GM23338 (cell line): ENCODE results near the gene HLA-B. TPM values are rescaled to one million over a fixed set of nuclear protein-coding genes. Genes with fewer than 3 reads are reported as not detected.
"Not testable (repeated sequence)": the region's sequence is repeated elsewhere in the genome, so short reads cannot be mapped to it uniquely, and the experiment has no call there.

Experiments
- ATAC-seq: fragments of 200-7000 bp; cut with Tn5 transposase; 3 replicates; pipeline ENCODE4 v1.9.1; 2020
- DNase-seq: peaks from one replicate; pipeline ENCODE4 v3.0.0-alpha.2; 2015; ENCODE audit warnings: low spot score
- H2AFZ ChIP-seq: fragments of 200-600 bp; sonication (generic); 2 replicates; pipeline ENCODE4 v1.8.0; 2016; ENCODE audit warnings: antibody characterized with exemption, mild to moderate bottlenecking, moderate library complexity
- H3F3A ChIP-seq: fragments of 200-600 bp; sonication (generic); replicated peaks from 2 replicates; pipeline ENCODE4 v1.8.0; 2017; ENCODE audit warnings: antibody characterized with exemption, mixed run types, low read depth
- H3K27ac ChIP-seq: fragments of 200-600 bp; sonication (generic); 2 replicates; pipeline ENCODE4 v1.6.1; 2016; ENCODE audit warnings: low read depth
- H3K27me3 ChIP-seq: fragments of 200-600 bp; sonication (generic); 2 replicates; pipeline ENCODE4 v1.8.0; 2016; ENCODE audit warnings: mild to moderate bottlenecking, mixed run types, moderate library complexity; ENCODE audit not compliant: insufficient read depth
- H3K36me3 ChIP-seq: fragments of 200-600 bp; sonication (generic); 2 replicates; pipeline ENCODE4 v1.8.0; 2016; ENCODE audit warnings: mild to moderate bottlenecking; ENCODE audit not compliant: insufficient read depth
- H3K4me1 ChIP-seq: fragments of 200-600 bp; sonication (generic); 2 replicates; pipeline ENCODE4 v1.8.0; 2016; ENCODE audit warnings: mild to moderate bottlenecking, moderate library complexity; ENCODE audit not compliant: insufficient read depth
- H3K4me2 ChIP-seq: fragments of 200-600 bp; sonication (generic); 2 replicates; pipeline ENCODE4 v1.7.1; 2017; ENCODE audit warnings: mixed run types
- H3K4me3 ChIP-seq: fragments of 200-600 bp; sonication (generic); 2 replicates; pipeline ENCODE4 v1.6.1; 2016; ENCODE audit warnings: mixed run types
- H3K79me2 ChIP-seq: fragments of 200-600 bp; sonication (generic); replicated peaks from 2 replicates; pipeline ENCODE4 v1.8.0; 2017; ENCODE audit warnings: mild to moderate bottlenecking; ENCODE audit not compliant: insufficient read depth
- H3K9me2 ChIP-seq: fragments of 200-600 bp; sonication (generic); 2 replicates; pipeline ENCODE4 v1.8.0; 2017; ENCODE audit not compliant: insufficient read depth
- H4K20me1 ChIP-seq: fragments of 200-600 bp; sonication (generic); replicated peaks from 2 replicates; pipeline ENCODE4 v1.8.0; 2017; ENCODE audit warnings: mild to moderate bottlenecking; ENCODE audit not compliant: insufficient read depth
- H3K27ac Mint-ChIP-seq: 2 replicates; pipeline ENCODE4 v1.8.0; 2020; ENCODE audit warnings: inconsistent platforms, mild to moderate bottlenecking, moderate library complexity, mixed read lengths
- H3K27me3 Mint-ChIP-seq: 3 replicates; pipeline ENCODE4 v1.8.0; 2022; ENCODE audit warnings: low read depth, mild to moderate bottlenecking, moderate library complexity, mixed read lengths, inconsistent platforms; ENCODE audit not compliant: insufficient read depth, poor library complexity
- H3K36me3 Mint-ChIP-seq: 3 replicates; pipeline ENCODE4 v1.8.0; 2021; ENCODE audit warnings: low read depth, mild to moderate bottlenecking, inconsistent platforms, moderate library complexity, mixed read lengths
- H3K4me1 Mint-ChIP-seq: 3 replicates; pipeline ENCODE4 v1.8.0; 2020; ENCODE audit warnings: mild to moderate bottlenecking, inconsistent platforms, mixed read lengths
- H3K4me3 Mint-ChIP-seq: 3 replicates; pipeline ENCODE4 v1.8.0; 2021; ENCODE audit warnings: moderate library complexity, mild to moderate bottlenecking, inconsistent platforms, mixed read lengths
- H3K9me3 Mint-ChIP-seq: 3 replicates; pipeline ENCODE4 v1.8.0; 2020; ENCODE audit warnings: moderate library complexity, mild to moderate bottlenecking, inconsistent platforms, mixed read lengths
- JUNB ChIP-seq: IDR thresholded peaks from one replicate; pipeline ENCODE4 v1.6.1; 2016; ENCODE audit warnings: antibody characterized with exemption; ENCODE audit not compliant: unreplicated experiment
- NANOG ChIP-seq: IDR thresholded peaks from 2 replicates; pipeline ENCODE4 v1.6.1; 2016; ENCODE audit warnings: antibody characterized with exemption, borderline replicate concordance
- POLR2AphosphoS5 ChIP-seq: IDR thresholded peaks from 2 replicates; pipeline ENCODE4 v1.6.1; 2016; ENCODE audit warnings: antibody characterized with exemption, low read depth
- STAT1 ChIP-seq: IDR thresholded peaks from one replicate; pipeline ENCODE4 v1.6.1; 2016; ENCODE audit warnings: antibody characterized with exemption; ENCODE audit not compliant: unreplicated experiment
- ZNF331 ChIP-seq: fragments of 250-450 bp; sonication (Bioruptor Pico); IDR thresholded peaks from 2 replicates; pipeline ENCODE4 v1.5.0; 2020; ENCODE audit warnings: low read depth, mild to moderate bottlenecking, moderate library complexity
- polyA plus RNA-seq: library from polyadenylated mRNA; unstranded; fragments of >200 nt; fragmentation: Nextera tagmentation; extraction: Ambion mirVana; gene quantifications from 2 replicates; pipeline ENCODE4 v1.2.1, GENCODE V29; 2016
- total RNA-seq: library from RNA; depleted of rRNA; stranded (reverse); fragments of >200 nt; shearing (Covaris generic); gene quantifications from 2 replicates; pipeline ENCODE4 v1.2.3, GENCODE V29; 2014
- TF ChIP-seq, protein P1 (sequence below): fragments of 250-450 bp; sonication (Bioruptor Pico); IDR thresholded peaks from 2 replicates; pipeline ENCODE4 v1.5.0; 2020; ENCODE audit warnings: mild to moderate bottlenecking, moderate library complexity
- TF ChIP-seq, protein P2 (sequence below): IDR thresholded peaks from 2 replicates; pipeline ENCODE4 v1.6.1; 2016; ENCODE audit warnings: antibody characterized with exemption

HLA-B gene
- total and polyA plus RNA-seq, 2 experiments from 2014 or later, result 44.3 to 86.0 TPM

DNA sequence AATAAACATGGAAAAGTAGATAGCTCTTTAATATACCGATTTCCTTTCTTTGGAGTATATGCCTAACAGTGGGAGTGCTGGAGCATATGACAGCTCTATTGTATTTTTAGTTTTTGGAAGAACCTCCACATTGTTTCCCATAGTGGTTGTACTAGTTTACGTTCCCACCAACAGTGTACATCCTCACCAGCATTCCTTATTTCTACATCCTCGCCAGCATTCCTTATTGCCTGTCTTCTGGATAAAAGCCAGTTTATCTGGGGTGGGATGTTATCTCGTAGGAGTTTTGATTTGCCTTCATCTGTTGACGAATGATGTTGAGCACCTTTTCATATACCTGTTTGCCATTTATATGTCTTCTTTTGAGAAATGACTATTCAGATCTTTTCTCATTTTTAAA, 49.0 kb upstream of the HLA-B start (continued):
- TF ChIP-seq, protein P1, sequence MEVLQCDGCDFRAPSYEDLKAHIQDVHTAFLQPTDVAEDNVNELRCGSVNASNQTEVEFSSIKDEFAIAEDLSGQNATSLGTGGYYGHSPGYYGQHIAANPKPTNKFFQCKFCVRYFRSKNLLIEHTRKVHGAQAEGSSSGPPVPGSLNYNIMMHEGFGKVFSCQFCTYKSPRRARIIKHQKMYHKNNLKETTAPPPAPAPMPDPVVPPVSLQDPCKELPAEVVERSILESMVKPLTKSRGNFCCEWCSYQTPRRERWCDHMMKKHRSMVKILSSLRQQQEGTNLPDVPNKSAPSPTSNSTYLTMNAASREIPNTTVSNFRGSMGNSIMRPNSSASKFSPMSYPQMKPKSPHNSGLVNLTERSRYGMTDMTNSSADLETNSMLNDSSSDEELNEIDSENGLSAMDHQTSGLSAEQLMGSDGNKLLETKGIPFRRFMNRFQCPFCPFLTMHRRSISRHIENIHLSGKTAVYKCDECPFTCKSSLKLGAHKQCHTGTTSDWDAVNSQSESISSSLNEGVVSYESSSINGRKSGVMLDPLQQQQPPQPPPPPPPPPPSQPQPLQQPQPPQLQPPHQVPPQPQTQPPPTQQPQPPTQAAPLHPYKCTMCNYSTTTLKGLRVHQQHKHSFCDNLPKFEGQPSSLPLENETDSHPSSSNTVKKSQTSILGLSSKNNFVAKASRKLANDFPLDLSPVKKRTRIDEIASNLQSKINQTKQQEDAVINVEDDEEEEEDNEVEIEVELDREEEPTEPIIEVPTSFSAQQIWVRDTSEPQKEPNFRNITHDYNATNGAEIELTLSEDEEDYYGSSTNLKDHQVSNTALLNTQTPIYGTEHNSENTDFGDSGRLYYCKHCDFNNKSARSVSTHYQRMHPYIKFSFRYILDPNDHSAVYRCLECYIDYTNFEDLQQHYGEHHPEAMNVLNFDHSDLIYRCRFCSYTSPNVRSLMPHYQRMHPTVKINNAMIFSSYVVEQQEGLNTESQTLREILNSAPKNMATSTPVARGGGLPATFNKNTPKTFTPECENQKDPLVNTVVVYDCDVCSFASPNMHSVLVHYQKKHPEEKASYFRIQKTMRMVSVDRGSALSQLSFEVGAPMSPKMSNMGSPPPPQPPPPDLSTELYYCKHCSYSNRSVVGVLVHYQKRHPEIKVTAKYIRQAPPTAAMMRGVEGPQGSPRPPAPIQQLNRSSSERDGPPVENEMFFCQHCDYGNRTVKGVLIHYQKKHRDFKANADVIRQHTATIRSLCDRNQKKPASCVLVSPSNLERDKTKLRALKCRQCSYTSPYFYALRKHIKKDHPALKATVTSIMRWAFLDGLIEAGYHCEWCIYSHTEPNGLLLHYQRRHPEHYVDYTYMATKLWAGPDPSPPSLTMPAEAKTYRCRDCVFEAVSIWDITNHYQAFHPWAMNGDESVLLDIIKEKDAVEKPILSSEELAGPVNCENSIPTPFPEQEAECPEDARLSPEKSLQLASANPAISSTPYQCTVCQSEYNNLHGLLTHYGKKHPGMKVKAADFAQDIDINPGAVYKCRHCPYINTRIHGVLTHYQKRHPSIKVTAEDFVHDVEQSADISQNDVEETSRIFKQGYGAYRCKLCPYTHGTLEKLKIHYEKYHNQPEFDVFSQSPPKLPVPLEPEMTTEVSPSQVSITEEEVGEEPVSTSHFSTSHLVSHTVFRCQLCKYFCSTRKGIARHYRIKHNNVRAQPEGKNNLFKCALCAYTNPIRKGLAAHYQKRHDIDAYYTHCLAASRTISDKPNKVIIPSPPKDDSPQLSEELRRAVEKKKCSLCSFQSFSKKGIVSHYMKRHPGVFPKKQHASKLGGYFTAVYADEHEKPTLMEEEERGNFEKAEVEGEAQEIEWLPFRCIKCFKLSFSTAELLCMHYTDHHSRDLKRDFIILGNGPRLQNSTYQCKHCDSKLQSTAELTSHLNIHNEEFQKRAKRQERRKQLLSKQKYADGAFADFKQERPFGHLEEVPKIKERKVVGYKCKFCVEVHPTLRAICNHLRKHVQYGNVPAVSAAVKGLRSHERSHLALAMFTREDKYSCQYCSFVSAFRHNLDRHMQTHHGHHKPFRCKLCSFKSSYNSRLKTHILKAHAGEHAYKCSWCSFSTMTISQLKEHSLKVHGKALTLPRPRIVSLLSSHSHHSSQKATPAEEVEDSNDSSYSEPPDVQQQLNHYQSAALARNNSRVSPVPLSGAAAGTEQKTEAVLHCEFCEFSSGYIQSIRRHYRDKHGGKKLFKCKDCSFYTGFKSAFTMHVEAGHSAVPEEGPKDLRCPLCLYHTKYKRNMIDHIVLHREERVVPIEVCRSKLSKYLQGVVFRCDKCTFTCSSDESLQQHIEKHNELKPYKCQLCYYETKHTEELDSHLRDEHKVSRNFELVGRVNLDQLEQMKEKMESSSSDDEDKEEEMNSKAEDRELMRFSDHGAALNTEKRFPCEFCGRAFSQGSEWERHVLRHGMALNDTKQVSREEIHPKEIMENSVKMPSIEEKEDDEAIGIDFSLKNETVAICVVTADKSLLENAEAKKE (CRISPR knock-in tag), result no peak
- TF ChIP-seq JUNB (no peak), NANOG (no peak), POLR2AphosphoS5 (no peak), ZNF331 (CRISPR knock-in tag) (no peak), STAT1 (no peak)
- TF ChIP-seq, protein P2, sequence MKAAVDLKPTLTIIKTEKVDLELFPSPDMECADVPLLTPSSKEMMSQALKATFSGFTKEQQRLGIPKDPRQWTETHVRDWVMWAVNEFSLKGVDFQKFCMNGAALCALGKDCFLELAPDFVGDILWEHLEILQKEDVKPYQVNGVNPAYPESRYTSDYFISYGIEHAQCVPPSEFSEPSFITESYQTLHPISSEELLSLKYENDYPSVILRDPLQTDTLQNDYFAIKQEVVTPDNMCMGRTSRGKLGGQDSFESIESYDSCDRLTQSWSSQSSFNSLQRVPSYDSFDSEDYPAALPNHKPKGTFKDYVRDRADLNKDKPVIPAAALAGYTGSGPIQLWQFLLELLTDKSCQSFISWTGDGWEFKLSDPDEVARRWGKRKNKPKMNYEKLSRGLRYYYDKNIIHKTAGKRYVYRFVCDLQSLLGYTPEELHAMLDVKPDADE, result no peak

DNA sequence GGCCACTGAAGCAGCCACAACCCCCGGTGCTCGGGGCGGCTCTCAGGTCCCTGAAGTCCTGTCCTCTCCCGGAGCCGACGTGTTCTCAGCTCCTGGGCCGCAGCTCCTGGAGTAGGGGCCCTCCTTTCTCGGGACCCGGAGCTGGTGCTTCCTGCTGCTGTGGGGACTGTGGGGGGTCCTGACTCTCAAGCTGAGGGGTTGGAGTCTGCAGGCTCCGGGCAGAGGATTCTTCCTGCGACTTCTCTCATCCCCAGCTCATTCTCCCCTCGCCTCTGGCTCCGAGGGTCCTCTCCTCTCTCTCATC, 47.0 kb upstream of the HLA-B start:
- not testable (repeated sequence) for H3K27ac ChIP-seq, H2AFZ ChIP-seq, H3K9me3 Mint-ChIP-seq, H3K9me2 ChIP-seq, H3K36me3 Mint-ChIP-seq, DNase-seq, H3F3A ChIP-seq, H3K36me3 ChIP-seq, H3K27ac Mint-ChIP-seq
- peaks cover 33% of the 10 kb centered on the region for H4K20me1 ChIP-seq
- Mint-ChIP-seq H3K4me3 (peak overlapping the region; percentile 93), H3K27me3 (peaks cover 40% of the 10 kb centered on the region), H3K4me1 (peaks cover 44% of the 10 kb centered on the region)
- peak overlapping the region; percentile 89 for H3K4me3 ChIP-seq
- ATAC-seq, result peak; percentile 4
- peaks cover 20% of the 10 kb centered on the region for H3K27me3 ChIP-seq
- peaks cover 44% of the 10 kb centered on the region for H3K4me1 ChIP-seq
- peak overlapping the region; percentile 96 for H3K4me2 ChIP-seq
- peaks cover 49% of the 10 kb centered on the region for H3K79me2 ChIP-seq
